WERI-Rb-1 (cell line): ENCODE measurements around the gene JAK2.

ENCODE experiments used
- DNase-seq: peaks from one replicate; pipeline ENCODE4 v3.0.0-alpha.2; 2020
- H3K27ac ChIP-seq: fragments of 250-450 bp; sonication (Bioruptor Pico); 2 replicates; pipeline ENCODE4 v1.5.1; 2020; ENCODE audit warnings: mild to moderate bottlenecking, moderate library complexity
- H3K27me3 ChIP-seq: fragments of 250-450 bp; sonication (Bioruptor Pico); 2 replicates; pipeline ENCODE4 v1.5.1; 2021; ENCODE audit warnings: mild to moderate bottlenecking, low read depth, moderate library complexity; ENCODE audit not compliant: insufficient read depth, severe bottlenecking
- H3K36me3 ChIP-seq: fragments of 250-450 bp; sonication (Bioruptor Pico); 2 replicates; pipeline ENCODE4 v1.5.1; 2020; ENCODE audit warnings: mild to moderate bottlenecking, moderate library complexity
- H3K4me3 ChIP-seq: 2 replicates; pipeline ENCODE4 v1.5.1; 2011; ENCODE audit warnings: low read depth, mild to moderate bottlenecking, control low read depth, low read length
- H3K9me3 ChIP-seq: fragments of 250-450 bp; sonication (Bioruptor Pico); 2 replicates; pipeline ENCODE4 v1.5.1; 2021; ENCODE audit warnings: mild to moderate bottlenecking, moderate library complexity; ENCODE audit not compliant: severe bottlenecking
- CTCF ChIP-seq: IDR thresholded peaks from 2 replicates; pipeline ENCODE4 v1.5.1; 2011; ENCODE audit warnings: low read depth, mild to moderate bottlenecking, control low read depth, inconsistent platforms, low read length

JAK2 gene

GRCh38 chr9:5041390-5042115, 56.5 kb downstream of the JAK2 start:
- no peak for DNase-seq
- Histone ChIP-seq H3K27ac (no peak overlapping the region), H3K9me3 (no peaks in the 10 kb centered on the region), H3K36me3 (peaks cover 4% of the 10 kb centered on the region), H3K4me3 (no peak overlapping the region), H3K27me3 (no peaks in the 10 kb centered on the region)
- TF ChIP-seq CTCF, result no peak

- Histone ChIP-seq H3K27me3 (no peaks in the 10 kb centered on the region), H3K27ac (no peak overlapping the region), H3K4me3 (no peak overlapping the region), H3K36me3 (peaks cover 4% of the 10 kb centered on the region), H3K9me3 (no peaks in the 10 kb centered on the region)
- no peak for TF ChIP-seq CTCF
- DNase-seq, result no peak
Observed at GRCh38 chr9:5042661-5043178, 57.6 kb downstream of the JAK2 start.

GRCh38 chr9:5043381-5043780, 58.3 kb downstream of the JAK2 start:
- H3K27ac ChIP-seq, result no peak overlapping the region
- no peaks in the 10 kb centered on the region for H3K27me3 ChIP-seq
- no peak for TF ChIP-seq CTCF
- no peak overlapping the region for H3K4me3 ChIP-seq
- no peaks in the 10 kb centered on the region for H3K9me3 ChIP-seq
- no peak for DNase-seq
- H3K36me3 ChIP-seq, result peaks cover 4% of the 10 kb centered on the region

- Histone ChIP-seq H3K36me3 (peaks cover 4% of the 10 kb centered on the region), H3K4me3 (no peak overlapping the region), H3K27me3 (no peaks in the 10 kb centered on the region), H3K9me3 (no peaks in the 10 kb centered on the region), H3K27ac (no peak overlapping the region)
- no peak for DNase-seq
- no peak for TF ChIP-seq CTCF
Observed at GRCh38 chr9:5044160-5044559, 59.1 kb downstream of the JAK2 start.

GRCh38 chr9:5052838-5053237, 67.8 kb downstream of the JAK2 start:
- Histone ChIP-seq H3K9me3 (no peaks in the 10 kb centered on the region), H3K27ac (no peak overlapping the region), H3K27me3 (no peaks in the 10 kb centered on the region), H3K4me3 (no peak overlapping the region), H3K36me3 (no peaks in the 10 kb centered on the region)
- no peak for DNase-seq
- no peak for TF ChIP-seq CTCF

- Histone ChIP-seq H3K9me3 (no peaks in the 10 kb centered on the region), H3K27me3 (no peaks in the 10 kb centered on the region), H3K27ac (no peak overlapping the region), H3K4me3 (no peak overlapping the region), H3K36me3 (no peaks in the 10 kb centered on the region)
- no peak for TF ChIP-seq CTCF
- no peak for DNase-seq
Observed at GRCh38 chr9:5062631-5063030, 77.6 kb downstream of the JAK2 start.
